CD4-positive, alpha-beta memory T cell (primary cell): ENCODE measurements around the gene SLF2. TPM values are rescaled to one million over a fixed set of nuclear protein-coding genes. Genes with fewer than 3 reads are reported as not detected.
A peak's percentile ranks its signal among the peaks of the same experiment; 100 is the strongest.

Experiments used
- CTCF ChIA-PET: fragments of 350-600 bp; sonication (Branson Sonifier 250); formaldehyde crosslinking; loops from one replicate; lab custom pipeline; 2021; ENCODE audit warnings: inconsistent platforms; ENCODE audit not compliant: partially characterized antibody; lab: Charles Lee
- POLR2A ChIA-PET: fragments of 350-600 bp; sonication (Branson Sonifier 250); formaldehyde crosslinking; loops from one replicate; lab custom pipeline; 2021; ENCODE audit not compliant: partially characterized antibody; lab: Charles Lee
- DNase-seq, 5 donors: peaks; one replicate each; pipeline versions ENCODE4 v3.0.0 to v3.0.0-alpha.2; 2020 to 2022; ENCODE audit warnings: mixed read lengths in 1 of 5
- H3K27ac ChIP-seq: one replicate; pipeline ENCODE4 v1.7.0; 2013; ENCODE audit warnings: low read depth, low read length
- H3K27me3 ChIP-seq: 2 replicates; pipeline ENCODE4 v1.7.0; 2013; ENCODE audit warnings: mild to moderate bottlenecking, low read length, moderate library complexity; ENCODE audit not compliant: insufficient read depth
- H3K36me3 ChIP-seq: 2 replicates; pipeline ENCODE4 v1.7.0; 2013; ENCODE audit warnings: mild to moderate bottlenecking, low read length, moderate library complexity; ENCODE audit not compliant: insufficient read depth
- H3K4me1 ChIP-seq: 2 replicates; pipeline ENCODE4 v1.7.0; 2013; ENCODE audit warnings: mild to moderate bottlenecking, low read length, moderate library complexity; ENCODE audit not compliant: insufficient read depth
- H3K4me3 ChIP-seq, 2 donors: one replicate each; pipeline ENCODE4 v1.7.0; 2013; ENCODE audit warnings: low read length in 2 of 2, mild to moderate bottlenecking in 1 of 2
- H3K9me3 ChIP-seq, 2 donors: one replicate each; pipeline ENCODE4 v1.7.0; 2013; ENCODE audit warnings: low read length in 2 of 2, control low read depth in 1 of 2; ENCODE audit not compliant: control insufficient read depth in 1 of 2
- H3K27ac Mint-ChIP-seq, 7 donors: one replicate each; pipeline ENCODE4 v1.8.0; 2020 to 2021; ENCODE audit warnings: mixed read lengths in 7 of 7, mild to moderate bottlenecking in 6 of 7, inconsistent platforms in 3 of 7, moderate library complexity in 3 of 7
- H3K27me3 Mint-ChIP-seq, 2 donors: one replicate each; pipeline ENCODE4 v1.8.0; 2020 to 2021; ENCODE audit warnings: mixed read lengths in 2 of 2
- H3K36me3 Mint-ChIP-seq, 2 donors: one replicate each; pipeline ENCODE4 v1.8.0; 2020 to 2021; ENCODE audit warnings: mixed read lengths in 2 of 2, inconsistent platforms in 1 of 2, mild to moderate bottlenecking in 1 of 2
- H3K4me1 Mint-ChIP-seq, 4 donors: one replicate each; pipeline ENCODE4 v1.8.0; 2020 to 2021; ENCODE audit warnings: mixed read lengths in 4 of 4, mild to moderate bottlenecking in 1 of 4
- H3K4me3 Mint-ChIP-seq, 8 donors: one replicate each; pipeline ENCODE4 v1.8.0; 2020 to 2021; ENCODE audit warnings: mixed read lengths in 8 of 8, mild to moderate bottlenecking in 7 of 8, moderate library complexity in 6 of 8, inconsistent platforms in 3 of 8
- H3K9me3 Mint-ChIP-seq, 8 donors: one replicate each; pipeline ENCODE4 v1.8.0; 2020 to 2021; ENCODE audit warnings: mixed read lengths in 8 of 8, mild to moderate bottlenecking in 5 of 8, inconsistent platforms in 3 of 8, moderate library complexity in 1 of 8
- intact Hi-C: fragments of 100-400 bp; cut with micrococcal nuclease; formaldehyde crosslinking; loops from one replicate; pipeline ENCODE4 v1.15.1; 2023
- polyA plus RNA-seq, 2 donors: library from polyadenylated mRNA; unstranded; fragments of 300-500 nt; fragmentation: Illumina TruSeq; gene quantifications; one replicate each; pipeline ENCODE4 v1.2.3, GENCODE V29; 2021
- total RNA-seq, 2 experiments: library from RNA; stranded (reverse); gene quantifications; one replicate each; pipeline ENCODE4 v1.2.3, GENCODE V29; 2021

Gene SLF2
- total and polyA plus RNA-seq, 4 experiments from 2014 or later = 5.9 to 49.3 (median 32.3) TPM

- H3K27me3 ChIP-seq = no peaks in the 10 kb centered on the region
- intact Hi-C loops = no loop called here
- peaks cover 36 to 64% of the 10 kb centered on the region in 2 donors for H3K36me3 Mint-ChIP-seq
- peaks cover 41% of the 10 kb centered on the region for H3K36me3 ChIP-seq
- POLR2A ChIA-PET = no interaction called here
- peaks cover 2 to 4% (median 3%) of the 10 kb centered on the region in 4 donors for H3K4me1 Mint-ChIP-seq
- no peak overlapping the region for H3K27ac Mint-ChIP-seq
- no peaks in the 10 kb centered on the region for H3K9me3 ChIP-seq
- no peak for DNase-seq
- no peak overlapping the region for H3K27ac ChIP-seq
- peaks cover 7% of the 10 kb centered on the region for H3K4me1 ChIP-seq
- H3K4me3 ChIP-seq = no peak overlapping the region
- H3K9me3 Mint-ChIP-seq = no peaks in the 10 kb centered on the region
- H3K4me3 Mint-ChIP-seq = no peak overlapping the region
- CTCF ChIA-PET = interaction anchor here (2.0 kb wide), 1 partner anchor 48 kb away, joined by 8 read pairs; no protein-coding TSS in a partner anchor
- no peaks in the 10 kb centered on the region for H3K27me3 Mint-ChIP-seq
Measured at GRCh38 chr10:100948916-100949315, 36.2 kb downstream of the SLF2 start.

- POLR2A ChIA-PET = no interaction called here
- H3K36me3 Mint-ChIP-seq = peaks cover 49 to 58% of the 10 kb centered on the region in 2 donors
Measured at GRCh38 chr10:100960251-100960650, 47.5 kb downstream of the SLF2 start.

GRCh38 chr10:100962351-100963080 is 49.8 kb downstream of the SLF2 start:
- Mint-ChIP-seq H3K4me1 (no peaks in the 10 kb centered on the region), H3K27ac (no peak overlapping the region), H3K9me3 (no peaks in the 10 kb centered on the region), H3K4me3 (no peak overlapping the region), H3K36me3 (peaks cover 42 to 50% of the 10 kb centered on the region in 2 donors), H3K27me3 (no peaks in the 10 kb centered on the region)
- H3K27ac ChIP-seq = no peak overlapping the region
- DNase-seq = no peak
- no peaks in the 10 kb centered on the region for H3K9me3 ChIP-seq
- peaks cover 16% of the 10 kb centered on the region for H3K36me3 ChIP-seq
- no peak overlapping the region for H3K4me3 ChIP-seq
- no peaks in the 10 kb centered on the region for H3K27me3 ChIP-seq
- intact Hi-C loops = no loop called here
- POLR2A ChIA-PET = no interaction called here
- no peaks in the 10 kb centered on the region for H3K4me1 ChIP-seq
- CTCF ChIA-PET = interaction anchor here (0.9 to 1.2 kb wide), 2 partner anchors 40 to 52 kb away, joined by 3 read pairs; no protein-coding TSS in a partner anchor

More at GRCh38 chr10:100960251-100960650, 47.5 kb downstream of the SLF2 start:
- no peaks in the 10 kb centered on the region for H3K9me3 Mint-ChIP-seq
- peaks cover 0 to 2% (median 0%) of the 10 kb centered on the region in 4 donors for H3K4me1 Mint-ChIP-seq
- H3K27me3 ChIP-seq = no peaks in the 10 kb centered on the region
- CTCF ChIA-PET = no interaction called here
- no peak for DNase-seq
- no peaks in the 10 kb centered on the region for H3K9me3 ChIP-seq
- no peak overlapping the region for H3K4me3 ChIP-seq
- H3K27ac ChIP-seq = no peak overlapping the region
- no peak overlapping the region for H3K4me3 Mint-ChIP-seq
- intact Hi-C loops = no loop called here
- no peaks in the 10 kb centered on the region for H3K4me1 ChIP-seq
- no peaks in the 10 kb centered on the region for H3K27me3 Mint-ChIP-seq
- peaks cover 22% of the 10 kb centered on the region for H3K36me3 ChIP-seq
- no peak overlapping the region for H3K27ac Mint-ChIP-seq

GRCh38 chr10:100963826-100964225 is 51.1 kb downstream of the SLF2 start:
- H3K4me1 ChIP-seq = peaks cover 6% of the 10 kb centered on the region
- Mint-ChIP-seq H3K4me1 (peaks cover 4 to 9% (median 6%) of the 10 kb centered on the region in 4 donors), H3K27me3 (no peaks in the 10 kb centered on the region), H3K27ac (no peak overlapping the region), H3K4me3 (no peak overlapping the region), H3K9me3 (no peaks in the 10 kb centered on the region), H3K36me3 (peaks cover 40 to 46% of the 10 kb centered on the region in 2 donors)
- CTCF ChIA-PET = interaction anchor here (7.0 kb wide), 1 partner anchor 53 kb away, joined by 60 read pairs; no protein-coding TSS in a partner anchor
- peaks cover 10% of the 10 kb centered on the region for H3K36me3 ChIP-seq
- H3K27me3 ChIP-seq = no peaks in the 10 kb centered on the region
- H3K27ac ChIP-seq = no peak overlapping the region
- H3K9me3 ChIP-seq = no peaks in the 10 kb centered on the region
- POLR2A ChIA-PET = no interaction called here
- no peak overlapping the region for H3K4me3 ChIP-seq
- no peak for DNase-seq
- intact Hi-C loops = no loop called here

- intact Hi-C loops = no loop called here
- Mint-ChIP-seq H3K27me3 (no peaks in the 10 kb centered on the region), H3K27ac (no peak overlapping the region), H3K4me1 (peaks cover 4 to 20% (median 12%) of the 10 kb centered on the region in 4 donors), H3K4me3 (no peak overlapping the region), H3K9me3 (no peaks in the 10 kb centered on the region), H3K36me3 (peaks cover 24 to 30% of the 10 kb centered on the region in 2 donors)
- H3K9me3 ChIP-seq = no peaks in the 10 kb centered on the region
- DNase-seq = no peak
- POLR2A ChIA-PET = no interaction called here
- CTCF ChIA-PET = interaction anchor here (1.2 to 7.0 kb wide), 4 partner anchors 9 to 51 kb away, joined by 3 to 60 read pairs (median 5); no protein-coding TSS in a partner anchor
- no peaks in the 10 kb centered on the region for H3K36me3 ChIP-seq
- H3K4me3 ChIP-seq = no peak overlapping the region
- H3K27me3 ChIP-seq = no peaks in the 10 kb centered on the region
- no peak overlapping the region for H3K27ac ChIP-seq
- H3K4me1 ChIP-seq = peaks cover 18% of the 10 kb centered on the region
Measured at GRCh38 chr10:100965820-100966219, 53.1 kb downstream of the SLF2 start.

- no peaks in the 10 kb centered on the region for H3K9me3 Mint-ChIP-seq
- no peaks in the 10 kb centered on the region for H3K9me3 ChIP-seq
- no peak overlapping the region for H3K4me3 Mint-ChIP-seq
- no peak for DNase-seq
- peaks cover 19 to 25% of the 10 kb centered on the region in 2 donors for H3K36me3 Mint-ChIP-seq
- H3K4me3 ChIP-seq = no peak overlapping the region
- no peaks in the 10 kb centered on the region for H3K27me3 Mint-ChIP-seq
- no peaks in the 10 kb centered on the region for H3K36me3 ChIP-seq
- H3K27ac ChIP-seq = no peak overlapping the region
- peak overlapping the region in 1 of 7 donors; percentile 30 for H3K27ac Mint-ChIP-seq
- peaks cover 18% of the 10 kb centered on the region for H3K4me1 ChIP-seq
- ChIA-PET CTCF (interaction anchor here (1.3 to 7.0 kb wide), 4 partner anchors 31 to 64 kb away, joined by 4 to 60 read pairs (median 6); partner anchors contain the start of genes PDZD7 and SFXN3), POLR2A (no interaction called here)
- peaks cover 4 to 23% (median 14%) of the 10 kb centered on the region in 4 donors for H3K4me1 Mint-ChIP-seq
- H3K27me3 ChIP-seq = no peaks in the 10 kb centered on the region
- intact Hi-C loops = no loop called here
Measured at GRCh38 chr10:100966887-100967286, 54.1 kb downstream of the SLF2 start.

- H3K36me3 Mint-ChIP-seq = peaks cover 14 to 20% of the 10 kb centered on the region in 2 donors
- intact Hi-C loops = no loop called here
- Histone ChIP-seq H3K27ac (no peak overlapping the region), H3K9me3 (no peaks in the 10 kb centered on the region), H3K4me1 (peaks cover 18% of the 10 kb centered on the region), H3K36me3 (no peaks in the 10 kb centered on the region), H3K27me3 (no peaks in the 10 kb centered on the region), H3K4me3 (no peak overlapping the region)
- H3K4me1 Mint-ChIP-seq = peaks cover 4 to 23% (median 14%) of the 10 kb centered on the region in 4 donors
- ChIA-PET CTCF (interaction anchor here (0.7 to 7.0 kb wide), 4 partner anchors 26 to 64 kb away, joined by 3 to 60 read pairs (median 4); partner anchors contain the start of genes PDZD7 and SFXN3), POLR2A (no interaction called here)
- H3K27me3 Mint-ChIP-seq = no peaks in the 10 kb centered on the region
- H3K9me3 Mint-ChIP-seq = no peaks in the 10 kb centered on the region
- H3K27ac Mint-ChIP-seq = peak overlapping the region in 3 of 7 donors; percentile 30 to 61 (median 43)
- no peak overlapping the region for H3K4me3 Mint-ChIP-seq
- DNase-seq = no peak
Measured at GRCh38 chr10:100967332-100967731, 54.6 kb downstream of the SLF2 start.
